ENCODE measurements around the gene MREG.
A peak's percentile ranks its signal among the peaks of the same experiment; 100 is the strongest.
"Not testable (repeated sequence)": the region's sequence is repeated elsewhere in the genome, so short reads cannot be mapped to it uniquely, and the experiment has no call there.

MREG gene

GRCh38 chr2:215930505-215931253, 82.7 kb downstream of the MREG start:
- Histone ChIP-seq H3K27ac (peak overlapping the region in 2 of 21 experiments; percentile 1 to 15), H3K4me3 (no peak overlapping the region)

DNA sequence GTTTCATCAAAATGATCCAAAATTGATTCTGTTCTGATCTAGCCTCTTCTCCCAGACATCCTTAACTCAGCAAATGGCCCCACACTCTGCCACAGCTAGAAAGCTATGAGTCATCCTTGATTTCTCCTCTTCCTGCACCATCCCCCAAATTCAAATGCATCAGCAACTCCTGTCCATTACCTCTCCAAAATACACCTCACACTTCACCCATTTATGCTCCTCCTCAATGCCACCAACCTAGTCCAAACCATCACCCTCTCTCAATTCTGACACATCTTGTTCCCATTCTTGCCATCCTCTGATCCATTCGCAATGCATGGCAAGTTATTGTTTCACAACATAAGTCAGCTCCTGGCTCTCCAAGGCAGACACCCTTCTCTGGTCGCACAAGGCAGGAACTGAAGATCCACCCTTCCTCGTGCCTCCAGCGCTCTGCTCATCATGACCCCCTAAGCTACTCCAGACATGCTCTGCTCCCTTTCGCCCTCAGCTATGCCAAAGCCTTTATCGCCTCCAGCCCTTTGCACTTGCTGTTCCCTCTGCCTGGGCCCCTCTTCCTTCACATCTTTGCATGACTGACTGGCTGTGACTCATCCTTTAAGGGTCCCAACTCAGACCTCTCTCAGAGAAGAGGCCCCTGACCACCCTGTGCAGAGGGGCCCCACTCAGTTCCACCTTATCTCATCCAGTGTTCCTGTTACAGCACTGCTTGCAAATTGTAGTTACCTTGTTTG, 83.6 kb downstream of the MREG start:
- H3K27ac ChIP-seq: no peak overlapping the region

DNA sequence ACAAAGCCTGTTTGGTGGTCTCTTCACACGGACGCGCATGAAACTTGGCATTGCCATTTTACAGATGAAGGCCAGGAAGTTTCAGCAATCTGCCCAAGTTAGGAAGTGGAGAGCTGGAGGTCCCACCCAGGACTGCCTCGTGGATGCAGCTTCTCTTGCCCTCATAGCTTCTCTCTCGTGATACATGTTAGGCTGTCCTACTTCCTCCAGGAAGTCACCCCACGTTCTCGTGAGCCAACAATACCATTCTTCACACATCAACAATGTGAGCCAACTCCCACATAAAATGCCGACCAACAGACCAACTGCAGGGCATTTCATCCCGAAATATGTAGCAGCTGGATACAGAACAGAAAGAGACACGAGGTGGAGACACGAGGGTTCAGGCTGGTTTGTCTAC, 85.3 kb downstream of the MREG start:
- H3K27ac ChIP-seq: no peak overlapping the region
- H3K4me3 ChIP-seq: no peak overlapping the region

More for the DNA sequence above, 83.6 kb downstream of the MREG start:
- H3K4me3 ChIP-seq: no peak overlapping the region

DNA sequence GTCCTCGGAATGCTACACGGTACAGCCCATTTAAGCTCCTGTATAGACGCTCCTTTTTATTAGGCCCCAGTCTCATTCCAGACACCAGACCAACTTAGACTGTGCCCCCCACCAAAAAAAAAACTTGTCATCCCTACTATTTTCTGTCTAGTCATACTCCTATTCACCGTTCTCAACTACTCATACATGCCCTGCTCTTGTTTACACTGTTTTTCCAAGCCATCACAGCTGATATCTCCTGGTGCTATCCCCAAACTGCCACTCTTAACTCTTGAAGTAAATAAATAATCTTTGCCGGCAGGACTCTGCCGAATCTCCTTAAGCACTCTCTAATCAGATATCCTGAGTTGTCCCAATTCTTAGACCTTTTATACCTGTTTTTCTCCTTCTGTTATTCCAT, 86.4 kb downstream of the MREG start:
- H3K27ac ChIP-seq, H3K4me3 ChIP-seq: not testable (repeated sequence)

DNA sequence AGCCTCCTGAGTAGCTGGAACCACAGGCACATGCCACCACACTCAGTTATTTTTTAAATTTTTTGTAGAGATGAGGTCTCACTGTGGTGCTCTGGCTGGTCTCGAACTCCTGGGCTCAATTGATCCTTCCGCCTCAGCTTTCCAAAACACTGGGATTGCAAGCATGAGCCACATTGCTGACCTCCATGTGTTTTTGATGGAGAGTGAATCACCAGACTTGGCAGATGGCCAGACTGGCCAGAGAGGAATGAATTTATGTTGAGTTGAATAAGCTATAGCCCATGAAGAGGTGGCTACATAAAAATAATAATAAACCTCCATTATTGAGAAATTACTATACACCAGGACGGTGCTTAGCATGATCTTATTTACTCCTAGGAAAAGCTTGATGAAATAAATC, 91.5 kb downstream of the MREG start:
- H3K4me3 ChIP-seq: no peak overlapping the region

GRCh38 chr2:215920244-215921100, 92.9 kb downstream of the MREG start:
- Histone ChIP-seq H3K27ac (peak overlapping the region in 1 of 21 experiments; percentile 29), H3K4me3 (no peak overlapping the region)

More for the DNA sequence above, 91.5 kb downstream of the MREG start:
- H3K27ac ChIP-seq: no peak overlapping the region

GRCh38 chr2:215919624-215920243, 93.6 kb downstream of the MREG start:
- Histone ChIP-seq H3K4me3 (no peak overlapping the region), H3K27ac (peak overlapping the region in 2 of 21 experiments; percentile 29 to 37)

GRCh38 chr2:215918901-215919599, 94.3 kb downstream of the MREG start:
- no peak overlapping the region for H3K4me3 ChIP-seq
- H3K27ac ChIP-seq: peak overlapping the region in 3 of 21 experiments; percentile 37 to 58 (median 55)

DNA sequence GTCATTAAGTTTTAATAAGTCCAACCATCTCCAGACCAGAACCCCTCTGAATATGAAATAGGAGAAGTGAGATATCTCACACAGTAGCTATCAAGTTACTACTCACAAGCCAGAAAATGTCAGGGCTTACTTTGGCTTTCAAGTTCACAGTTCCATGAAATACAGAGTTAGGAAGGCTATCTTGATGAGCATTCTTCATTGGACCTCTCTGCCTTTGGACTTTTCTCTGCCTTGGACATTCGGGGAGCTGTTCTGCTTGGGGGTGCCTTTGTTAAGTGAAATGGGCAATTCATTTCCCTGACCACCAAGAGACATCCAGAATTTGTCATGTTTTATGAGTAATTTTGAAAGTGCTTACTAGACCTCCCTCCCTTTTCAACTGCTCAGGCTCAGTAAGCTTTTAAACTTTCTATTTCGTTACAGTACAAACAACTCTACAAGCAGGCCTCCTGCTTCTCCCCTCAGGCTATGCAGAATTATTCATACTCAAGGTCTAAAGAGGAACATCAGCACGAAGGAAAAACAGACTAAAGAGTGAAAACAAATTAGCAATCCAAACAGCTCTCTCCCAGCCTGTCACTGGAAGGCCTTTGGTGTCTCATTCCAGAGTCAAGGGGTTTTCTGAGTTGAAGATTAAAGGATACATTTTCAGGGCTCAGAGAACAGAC, 95.3 kb downstream of the MREG start:
- Histone ChIP-seq H3K27ac (peak overlapping the region in 9 of 21 experiments; percentile 2 to 62 (median 37)), H3K4me3 (no peak overlapping the region)

DNA sequence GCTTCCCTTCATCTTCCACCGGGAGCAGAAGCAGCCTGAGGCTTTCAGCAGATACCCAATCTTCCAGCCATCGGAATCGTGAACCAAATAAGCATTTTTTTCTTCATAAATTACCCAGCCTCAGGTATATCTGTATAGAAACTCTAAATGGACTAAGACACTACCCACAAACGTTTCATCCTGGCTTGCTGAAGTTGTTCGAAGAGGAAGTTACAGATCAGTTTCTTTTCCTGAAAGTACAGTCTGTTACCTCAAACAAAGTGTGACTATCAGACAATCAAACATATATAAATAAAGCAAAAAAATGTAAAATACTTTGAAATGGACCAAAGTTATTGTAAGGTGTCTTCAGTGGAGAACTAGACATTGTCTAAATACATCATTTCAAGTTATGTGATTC, 97.9 kb downstream of the MREG start:
- Histone ChIP-seq H3K4me3 (no peak overlapping the region), H3K27ac (no peak overlapping the region)

GRCh38 chr2:215914777-215915165, 98.6 kb downstream of the MREG start:
- H3K4me3 ChIP-seq: no peak overlapping the region
- no peak overlapping the region for H3K27ac ChIP-seq

GRCh38 chr2:215914054-215914776, 99.1 kb downstream of the MREG start:
- no peak overlapping the region for H3K4me3 ChIP-seq
- no peak overlapping the region for H3K27ac ChIP-seq

GRCh38 chr2:215912299-215912842, 101.0 kb downstream of the MREG start:
- H3K27ac ChIP-seq: no peak overlapping the region
- no peak overlapping the region for H3K4me3 ChIP-seq

DNA sequence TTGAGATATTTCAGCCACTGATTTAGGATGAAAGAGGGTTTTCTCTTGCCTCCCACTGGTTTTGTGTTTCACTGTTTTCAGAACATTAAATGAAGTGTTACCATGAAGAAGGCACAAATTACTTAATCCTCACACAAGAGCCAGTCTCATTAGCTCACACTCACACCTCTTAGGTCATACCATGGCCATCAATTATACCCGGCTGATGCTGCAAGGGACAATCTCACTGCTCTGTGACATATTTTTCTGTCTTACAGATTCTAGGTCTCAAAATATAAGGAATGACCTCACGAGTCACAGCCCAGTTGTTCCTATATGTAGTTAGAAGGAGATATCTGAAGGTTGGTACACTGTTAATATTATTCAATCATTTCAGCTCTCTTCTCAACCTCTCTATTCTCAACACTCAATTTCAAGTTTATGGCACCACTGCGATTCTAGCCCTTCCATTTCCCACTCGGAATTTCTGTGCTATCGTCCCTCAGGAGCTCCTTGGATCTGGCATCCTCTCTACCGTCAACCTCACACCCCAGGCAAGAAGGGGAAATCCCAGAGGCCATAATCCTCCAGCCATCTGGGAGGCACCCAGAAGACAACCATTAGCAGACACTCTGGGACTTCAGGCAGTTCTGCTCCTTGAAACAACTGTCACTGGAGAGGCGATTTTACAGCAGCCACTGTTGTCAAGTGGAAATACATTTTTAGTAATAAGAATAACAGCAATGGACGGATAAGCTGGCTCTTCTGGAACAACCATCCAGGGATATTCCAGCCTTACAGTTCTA, 101.9 kb downstream of the MREG start:
- Histone ChIP-seq H3K4me3 (no peak overlapping the region), H3K27ac (no peak overlapping the region)

GRCh38 chr2:215910180-215910579, 103.2 kb downstream of the MREG start:
- Histone ChIP-seq H3K4me3 (no peak overlapping the region), H3K27ac (no peak overlapping the region)

DNA sequence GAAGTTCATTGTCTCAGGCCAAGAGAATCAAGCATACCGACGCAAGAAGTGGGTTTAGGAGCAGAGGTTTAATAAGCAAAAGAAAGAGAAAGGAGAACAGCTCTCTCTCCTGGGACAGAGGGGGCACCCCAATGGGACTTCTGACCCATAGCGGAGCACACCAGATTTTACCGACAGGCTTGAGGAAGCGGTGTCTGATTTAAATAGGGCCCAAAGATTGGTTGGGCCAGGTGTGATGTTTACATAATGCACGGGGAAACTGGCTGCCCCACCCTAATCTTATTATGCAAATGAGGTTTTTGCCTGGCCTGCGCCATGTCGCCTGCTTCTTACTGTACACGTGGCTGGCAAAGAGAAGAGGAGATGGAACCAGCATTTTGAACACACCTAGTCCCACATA, 106.2 kb downstream of the MREG start:
- no peak overlapping the region for H3K4me3 ChIP-seq
- H3K27ac ChIP-seq: no peak overlapping the region

DNA sequence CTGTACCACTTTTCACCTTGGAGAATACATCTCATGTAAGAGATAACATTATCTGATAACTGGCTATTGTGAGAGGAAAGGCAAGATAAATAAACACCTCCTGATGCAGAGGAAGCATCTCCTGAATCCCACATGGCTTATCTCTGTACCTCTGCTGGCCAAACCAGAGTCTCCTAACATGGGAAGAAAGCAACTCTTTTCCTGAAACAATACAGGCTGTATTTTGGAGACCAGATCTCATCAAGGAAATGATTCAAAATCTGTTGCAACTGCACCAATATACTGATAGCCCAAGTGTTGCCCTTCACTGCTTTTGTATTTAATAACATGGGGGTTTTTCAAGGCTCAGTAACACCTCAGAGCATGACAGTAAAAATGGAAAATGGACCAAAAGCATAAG, 106.9 kb downstream of the MREG start:
- Histone ChIP-seq H3K27ac (no peak overlapping the region), H3K4me3 (no peak overlapping the region)
